Stomach (tissue), 4 donors: Measurements from ENCODE around the gene C10orf105.

ENCODE experiments used
- CTCF ChIP-seq, 7 experiments: fragments of 450-650 bp in 4 of 7; fragments of 200-600 bp in 3 of 7; sonication (generic) in 3 of 7; IDR thresholded peaks; one replicate each; pipeline ENCODE4 v1.5.1; 2016 to 2019; ENCODE audit warnings: antibody characterized with exemption in 7 of 7, control low read depth in 2 of 7, mild to moderate bottlenecking in 1 of 7
- EP300 ChIP-seq: sonication (generic); formaldehyde crosslinking; IDR thresholded peaks from one replicate; pipeline ENCODE4 v1.6.1; 2017; ENCODE audit warnings: antibody characterized with exemption
- POLR2A ChIP-seq, 4 donors: fragments of 450-650 bp; IDR thresholded peaks; one replicate each; pipeline ENCODE4 v1.6.1; 2016; ENCODE audit warnings: antibody characterized with exemption in 4 of 4, control low read depth in 2 of 4, mild to moderate bottlenecking in 1 of 4, moderate library complexity in 1 of 4
- POLR2AphosphoS5 ChIP-seq, 3 donors: sonication (generic); formaldehyde crosslinking; IDR thresholded peaks; one replicate each; pipeline ENCODE4 v1.6.1; 2016; ENCODE audit warnings: antibody characterized with exemption in 3 of 3

GRCh38 chr10:71697938-71698709 lies 21.5 kb downstream of the C10orf105 start:
- TF ChIP-seq CTCF (IDR thresholded peaks at IDR 0.05) (no peak), EP300 (no peak), POLR2A (IDR thresholded peaks at IDR 0.05) (no peak), POLR2AphosphoS5 (IDR thresholded peaks at IDR 0.05) (no peak)
